Esophagus muscularis mucosa (tissue), 4 donors: ENCODE measurements around the gene MYO1D. TPM values are rescaled to one million over a fixed set of nuclear protein-coding genes. Genes with fewer than 3 reads are reported as not detected.
A peak's percentile ranks its signal among the peaks of the same experiment; 100 is the strongest.

ENCODE experiments used
- DNase-seq: peaks from one replicate; pipeline ENCODE4 v3.0.0-alpha.2; 2017; ENCODE audit errors: extremely low spot score
- H3K27ac ChIP-seq, 4 donors: fragments of 200-600 bp; sonication (generic); replicated peaks in 1 of 4; 1 replicate in 3 of 4; 2 replicates in 1 of 4; pipeline ENCODE4 v1.5.1; 2016 to 2019; ENCODE audit warnings: mild to moderate bottlenecking in 1 of 4
- H3K27me3 ChIP-seq, 4 donors: fragments of 200-600 bp; sonication (generic); one replicate each; pipeline versions ENCODE4 v1.5.1 to v1.6.0; 2016 to 2019
- H3K36me3 ChIP-seq, 4 donors: fragments of 200-600 bp; sonication (generic); one replicate each; pipeline ENCODE4 v1.5.1; 2016 to 2019
- H3K4me1 ChIP-seq, 4 donors: fragments of 200-600 bp; sonication (generic); one replicate each; pipeline ENCODE4 v1.5.1; 2016 to 2019
- H3K4me3 ChIP-seq, 4 donors: fragments of 200-600 bp; sonication (generic); 1 replicate in 2 of 4; 2 replicates in 2 of 4; pipeline ENCODE4 v1.5.1; 2016 to 2019; ENCODE audit warnings: mild to moderate bottlenecking in 4 of 4, moderate library complexity in 1 of 4
- H3K9me3 ChIP-seq, 4 donors: fragments of 200-600 bp; sonication (generic); 1 replicate in 3 of 4; 2 replicates in 1 of 4; pipeline ENCODE4 v1.5.1; 2016 to 2019
- CTCF ChIP-seq, 3 experiments: fragments of 200-600 bp in 2 of 3; fragments of 450-650 bp in 1 of 3; sonication (generic) in 2 of 3; IDR thresholded peaks; one replicate each; pipeline ENCODE4 v1.5.1; 2017 to 2019; ENCODE audit warnings: antibody characterized with exemption in 3 of 3, mild to moderate bottlenecking in 2 of 3, moderate library complexity in 1 of 3
- EP300 ChIP-seq: sonication (generic); formaldehyde crosslinking; IDR thresholded peaks from one replicate; pipeline ENCODE4 v1.6.1; 2017; ENCODE audit warnings: antibody characterized with exemption
- POLR2A ChIP-seq: fragments of 450-650 bp; IDR thresholded peaks from one replicate; pipeline ENCODE4 v1.6.1; 2017; ENCODE audit warnings: antibody characterized with exemption, moderate library complexity, mild to moderate bottlenecking, low read depth
- POLR2AphosphoS5 ChIP-seq, 2 donors: sonication (generic); formaldehyde crosslinking; IDR thresholded peaks; one replicate each; pipeline ENCODE4 v1.6.1; 2017; ENCODE audit warnings: antibody characterized with exemption in 2 of 2
- WGBS: methylation state at CpG from one replicate; pipeline ENCODE4 v1.1.5; 2018; 5-methylcytosine and 5-hydroxymethylcytosine counted together
- intact Hi-C: fragments of 100-400 bp; cut with DNase I; formaldehyde crosslinking; loops from one replicate; pipeline ENCODE4 v1.15.1; 2023
- total RNA-seq, 4 donors: library from RNA; depleted of rRNA; stranded (reverse); fragments of >200 nt; gene quantifications; one replicate each; pipeline versions ENCODE4 v1.1.0 to v1.2.1, GENCODE V29; 2016

The MYO1D gene
- total RNA-seq, 4 donors from 2014 or later: 27.3 to 30.3 (median 29.0) TPM

GRCh38 chr17:32917842-32918241 is 40.9 kb upstream of the MYO1D start:
- DNase-seq: peak; percentile 64
- TF ChIP-seq EP300 (no peak), POLR2AphosphoS5 (IDR thresholded peaks at IDR 0.05) (no peak), POLR2A (no peak), CTCF (IDR thresholded peaks at IDR 0.05) (no peak)
- intact Hi-C loops: loop anchor here (10.0 kb wide), 1 partner anchor 133 kb away; no protein-coding TSS in a partner anchor
- WGBS: 69% methylated on average over 5 of the region's 5 CpGs
- H3K27me3 ChIP-seq: no peaks in the 10 kb centered on the region
- H3K4me1 ChIP-seq: no peaks in the 10 kb centered on the region
- no peak overlapping the region for H3K4me3 ChIP-seq
- no peak overlapping the region for H3K27ac ChIP-seq
- H3K36me3 ChIP-seq: no peaks in the 10 kb centered on the region
- H3K9me3 ChIP-seq: no peaks in the 10 kb centered on the region

GRCh38 chr17:32917081-32917480 is 40.2 kb upstream of the MYO1D start:
- no peak overlapping the region for H3K27ac ChIP-seq
- H3K4me1 ChIP-seq: peaks cover 2 to 6% (median 6%) of the 10 kb centered on the region in 4 donors
- H3K9me3 ChIP-seq: no peaks in the 10 kb centered on the region
- no peak for TF ChIP-seq POLR2A
- TF ChIP-seq CTCF (IDR thresholded peaks at IDR 0.05): no peak
- TF ChIP-seq POLR2AphosphoS5 (IDR thresholded peaks at IDR 0.05): no peak
- TF ChIP-seq EP300: no peak
- no peaks in the 10 kb centered on the region for H3K36me3 ChIP-seq
- intact Hi-C loops: loop anchor here (10.0 kb wide), 1 partner anchor 132 kb away; no protein-coding TSS in a partner anchor
- no peak for DNase-seq
- no peak overlapping the region for H3K4me3 ChIP-seq
- H3K27me3 ChIP-seq: no peaks in the 10 kb centered on the region

- Histone ChIP-seq H3K9me3 (no peaks in the 10 kb centered on the region), H3K27me3 (no peaks in the 10 kb centered on the region), H3K4me1 (peaks cover 6 to 12% (median 12%) of the 10 kb centered on the region in 4 donors), H3K36me3 (no peaks in the 10 kb centered on the region), H3K4me3 (no peak overlapping the region), H3K27ac (no peak overlapping the region)
- intact Hi-C loops: loop anchor here (10.0 kb wide), 1 partner anchor 131 kb away; no protein-coding TSS in a partner anchor
- 84% methylated on average over 3 of the region's 3 CpGs for WGBS
- TF ChIP-seq POLR2AphosphoS5 (IDR thresholded peaks at IDR 0.05): no peak
- no peak for TF ChIP-seq EP300
- TF ChIP-seq CTCF (IDR thresholded peaks at IDR 0.05): no peak
- no peak for TF ChIP-seq POLR2A
- DNase-seq: no peak
These were observed 39.2 kb upstream of the MYO1D start for GRCh38 chr17:32916134-32916533.

GRCh38 chr17:32915245-32915644 is 38.3 kb upstream of the MYO1D start:
- H3K27me3 ChIP-seq: no peaks in the 10 kb centered on the region
- H3K4me3 ChIP-seq: no peak overlapping the region
- no peak for TF ChIP-seq CTCF (IDR thresholded peaks at IDR 0.05)
- no peak for TF ChIP-seq POLR2AphosphoS5 (IDR thresholded peaks at IDR 0.05)
- no peak for TF ChIP-seq EP300
- TF ChIP-seq POLR2A: no peak
- H3K4me1 ChIP-seq: peaks cover 6 to 13% (median 12%) of the 10 kb centered on the region in 4 donors
- no peak overlapping the region for H3K27ac ChIP-seq
- no peaks in the 10 kb centered on the region for H3K9me3 ChIP-seq
- WGBS: 75% methylated on average over 2 of the region's 2 CpGs
- no peaks in the 10 kb centered on the region for H3K36me3 ChIP-seq
- DNase-seq: peak; percentile 75
- intact Hi-C loops: loop anchor here (10.0 kb wide), 1 partner anchor 130 kb away; no protein-coding TSS in a partner anchor

GRCh38 chr17:32914181-32914580 is 37.3 kb upstream of the MYO1D start:
- Histone ChIP-seq H3K9me3 (no peaks in the 10 kb centered on the region), H3K4me1 (peaks cover 6 to 20% (median 16%) of the 10 kb centered on the region in 4 donors), H3K27me3 (no peaks in the 10 kb centered on the region), H3K36me3 (no peaks in the 10 kb centered on the region), H3K4me3 (no peak overlapping the region), H3K27ac (no peak overlapping the region)
- intact Hi-C loops: loop anchor here (10.0 kb wide), 1 partner anchor 129 kb away; no protein-coding TSS in a partner anchor
- TF ChIP-seq EP300 (no peak), POLR2A (no peak), POLR2AphosphoS5 (IDR thresholded peaks at IDR 0.05) (no peak), CTCF (IDR thresholded peaks at IDR 0.05) (no peak)
- no peak for DNase-seq
- 91% methylated on average over 3 of the region's 3 CpGs for WGBS
